Esophagus squamous epithelium (tissue), 4 donors: ENCODE measurements around the gene DOCK10.

Experiments
- CTCF ChIP-seq, 6 experiments: fragments of 450-650 bp in 4 of 6; fragments of 200-600 bp in 2 of 6; sonication (generic) in 2 of 6; IDR thresholded peaks; one replicate each; pipeline ENCODE4 v1.5.1; 2016 to 2019; ENCODE audit warnings: antibody characterized with exemption in 6 of 6, mild to moderate bottlenecking in 4 of 6, moderate library complexity in 4 of 6
- POLR2A ChIP-seq, 4 donors: fragments of 450-650 bp; IDR thresholded peaks; one replicate each; pipeline ENCODE4 v1.6.1; 2017; ENCODE audit warnings: antibody characterized with exemption in 4 of 4, mild to moderate bottlenecking in 4 of 4, moderate library complexity in 3 of 4

- TF ChIP-seq CTCF (IDR thresholded peaks at IDR 0.05) (no peak), POLR2A (IDR thresholded peaks at IDR 0.05) (no peak)
Measured at GRCh38 chr2:225064362-225064761, 22.1 kb upstream of the DOCK10 start.
